ENCODE data around the gene IGF2BP2.

Gene IGF2BP2

GRCh38 chr3:185737740-185738680 is 86.8 kb downstream of the IGF2BP2 start:
- TF ChIP-seq CTCF (IDR thresholded peaks at IDR 0.05; ENCODE audit: low read depth, low read length): no peak
- no peak for TF ChIP-seq EZH2phosphoT487 (IDR thresholded peaks at IDR 0.05; ENCODE audit: low read depth)
- Histone ChIP-seq H3K27me3 (ENCODE audit: low read depth, low read length) (peaks cover 27% of the 10 kb centered on the region), H3K36me3 (replicated peaks; ENCODE audit: low read depth, low read length) (no peaks in the 10 kb centered on the region), H3K9me3 (ENCODE audit: insufficient read depth, low read length) (no peaks in the 10 kb centered on the region), H3K27ac (ENCODE audit: low read length) (no peak overlapping the region), H3K79me2 (ENCODE audit: low read length) (no peaks in the 10 kb centered on the region), H2AFZ (ENCODE audit: low read depth, low read length) (no peak overlapping the region), H3K9ac (ENCODE audit: low read length) (no peak overlapping the region), H3K4me1 (ENCODE audit: low read length) (no peaks in the 10 kb centered on the region), H3K4me2 (ENCODE audit: low read length) (no peak overlapping the region), H3K4me3 (ENCODE audit: low read length) (no peak overlapping the region), H4K20me1 (ENCODE audit: insufficient read depth, low read length) (no peaks in the 10 kb centered on the region)

GRCh38 chr3:185737020-185737419 is 87.8 kb downstream of the IGF2BP2 start:
- Histone ChIP-seq H3K9me3 (ENCODE audit: insufficient read depth, low read length) (no peaks in the 10 kb centered on the region), H3K27ac (ENCODE audit: low read length) (no peak overlapping the region), H3K9ac (ENCODE audit: low read length) (no peak overlapping the region), H4K20me1 (ENCODE audit: insufficient read depth, low read length) (no peaks in the 10 kb centered on the region), H3K79me2 (ENCODE audit: low read length) (no peaks in the 10 kb centered on the region), H3K27me3 (ENCODE audit: low read depth, low read length) (peaks cover 27% of the 10 kb centered on the region), H2AFZ (ENCODE audit: low read depth, low read length) (no peak overlapping the region), H3K4me1 (ENCODE audit: low read length) (peaks cover 5% of the 10 kb centered on the region), H3K36me3 (replicated peaks; ENCODE audit: low read depth, low read length) (no peaks in the 10 kb centered on the region), H3K4me3 (ENCODE audit: low read length) (no peak overlapping the region), H3K4me2 (ENCODE audit: low read length) (no peak overlapping the region)
- no peak for TF ChIP-seq EZH2phosphoT487 (IDR thresholded peaks at IDR 0.05; ENCODE audit: low read depth)
- no peak for TF ChIP-seq CTCF (IDR thresholded peaks at IDR 0.05; ENCODE audit: low read depth, low read length)

- Histone ChIP-seq H3K4me1 (ENCODE audit: low read length) (peaks cover 5% of the 10 kb centered on the region), H2AFZ (ENCODE audit: low read depth, low read length) (no peak overlapping the region), H3K27me3 (ENCODE audit: low read depth, low read length) (peaks cover 15% of the 10 kb centered on the region), H3K4me2 (ENCODE audit: low read length) (no peak overlapping the region), H3K9ac (ENCODE audit: low read length) (no peak overlapping the region), H3K79me2 (ENCODE audit: low read length) (no peaks in the 10 kb centered on the region), H3K9me3 (ENCODE audit: insufficient read depth, low read length) (no peaks in the 10 kb centered on the region), H3K4me3 (ENCODE audit: low read length) (no peak overlapping the region), H4K20me1 (ENCODE audit: insufficient read depth, low read length) (no peaks in the 10 kb centered on the region), H3K36me3 (replicated peaks; ENCODE audit: low read depth, low read length) (no peaks in the 10 kb centered on the region), H3K27ac (ENCODE audit: low read length) (no peak overlapping the region)
- TF ChIP-seq EZH2phosphoT487 (IDR thresholded peaks at IDR 0.05; ENCODE audit: low read depth) (no peak), CTCF (IDR thresholded peaks at IDR 0.05; ENCODE audit: low read depth, low read length) (no peak)
Measured at GRCh38 chr3:185734725-185735096, 90.1 kb downstream of the IGF2BP2 start.

- Histone ChIP-seq H3K4me1 (ENCODE audit: low read length) (peaks cover 5% of the 10 kb centered on the region), H3K4me2 (ENCODE audit: low read length) (no peak overlapping the region), H2AFZ (ENCODE audit: low read depth, low read length) (no peak overlapping the region), H3K79me2 (ENCODE audit: low read length) (no peaks in the 10 kb centered on the region), H3K36me3 (replicated peaks; ENCODE audit: low read depth, low read length) (no peaks in the 10 kb centered on the region), H3K9me3 (ENCODE audit: insufficient read depth, low read length) (no peaks in the 10 kb centered on the region), H3K27me3 (ENCODE audit: low read depth, low read length) (peaks cover 12% of the 10 kb centered on the region), H4K20me1 (ENCODE audit: insufficient read depth, low read length) (no peaks in the 10 kb centered on the region), H3K4me3 (ENCODE audit: low read length) (no peak overlapping the region), H3K27ac (ENCODE audit: low read length) (no peak overlapping the region), H3K9ac (ENCODE audit: low read length) (no peak overlapping the region)
- TF ChIP-seq CTCF (IDR thresholded peaks at IDR 0.05; ENCODE audit: low read depth, low read length): peak; percentile 72
- TF ChIP-seq EZH2phosphoT487 (IDR thresholded peaks at IDR 0.05; ENCODE audit: low read depth): no peak
Measured at GRCh38 chr3:185733980-185734724, 90.7 kb downstream of the IGF2BP2 start.

All from OCI-LY3 (cell line).